ENCODE measurements around the gene CCDC61. TPM values are rescaled to one million over a fixed set of nuclear protein-coding genes. Genes with fewer than 3 reads are reported as not detected.

Gene CCDC61
- total RNA-seq, 1 experiment from 2014 or later: 31.0 TPM

GRCh38 chr19:45975306-45976070, 19.8 kb upstream of the CCDC61 start:
- BruUV-seq (replicated peaks): no TSS peak
- no peak for DNase-seq
- Mint-ChIP-seq H3K4me1 (ENCODE audit: low read depth, unreplicated experiment) (peaks cover 15% of the 10 kb centered on the region), H3K27me3 (ENCODE audit: unreplicated experiment) (peaks cover 92% of the 10 kb centered on the region), H3K9me3 (ENCODE audit: low read depth, unreplicated experiment) (no peaks in the 10 kb centered on the region), H3K4me3 (ENCODE audit: low read depth, unreplicated experiment) (no peak overlapping the region), H3K36me3 (ENCODE audit: insufficient read depth, unreplicated experiment) (no peaks in the 10 kb centered on the region), H3K27ac (ENCODE audit: unreplicated experiment) (no peak overlapping the region)
- intact Hi-C loops (cut with micrococcal nuclease; ENCODE audit: unreplicated experiment): no loop called here
- CTCF ChIA-PET: interaction anchor here (0.6 to 1.2 kb wide), 3 partner anchors 12 to 206 kb away, joined by 3 to 4 read pairs (median 4); partner anchors contain the start of gene SIX5
- TF ChIP-seq CTCF (IDR thresholded peaks at IDR 0.05; ENCODE audit: unreplicated experiment): no peak

DNA sequence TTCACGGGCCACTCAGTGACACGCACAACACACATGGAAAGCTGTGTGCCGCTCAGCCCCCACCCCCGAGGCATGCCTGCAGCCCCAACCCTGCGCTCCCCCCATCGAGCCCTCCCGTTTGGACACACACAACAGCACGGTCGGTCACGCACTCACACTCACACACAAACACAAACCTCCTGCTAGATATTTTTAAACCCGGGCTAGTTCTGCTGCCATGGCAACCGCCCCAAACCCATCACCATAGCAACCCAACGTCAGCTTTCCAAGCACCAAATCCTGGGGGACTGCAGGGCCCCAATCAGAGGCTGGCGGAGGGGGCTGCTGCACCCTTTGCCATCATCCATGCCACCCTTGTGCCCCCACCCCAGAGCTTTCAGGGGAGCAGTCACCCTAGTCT, 19.1 kb upstream of the CCDC61 start:
- CTCF ChIA-PET: no interaction called here
- Mint-ChIP-seq H3K27me3 (ENCODE audit: unreplicated experiment) (peaks cover 92% of the 10 kb centered on the region), H3K4me1 (ENCODE audit: low read depth, unreplicated experiment) (peaks cover 15% of the 10 kb centered on the region), H3K9me3 (ENCODE audit: low read depth, unreplicated experiment) (no peaks in the 10 kb centered on the region), H3K36me3 (ENCODE audit: insufficient read depth, unreplicated experiment) (no peaks in the 10 kb centered on the region), H3K4me3 (ENCODE audit: low read depth, unreplicated experiment) (no peak overlapping the region), H3K27ac (ENCODE audit: unreplicated experiment) (no peak overlapping the region)
- TF ChIP-seq CTCF (IDR thresholded peaks at IDR 0.05; ENCODE audit: unreplicated experiment): no peak
- no peak for DNase-seq
- BruUV-seq (replicated peaks): no TSS peak
- intact Hi-C loops (cut with micrococcal nuclease; ENCODE audit: unreplicated experiment): no loop called here

GRCh38 chr19:45978156-45978555, 17.1 kb upstream of the CCDC61 start:
- CTCF ChIA-PET: interaction anchor here (0.8 to 1.1 kb wide), 2 partner anchors 9 to 1137 kb away, joined by 4 to 7 read pairs; no protein-coding TSS in a partner anchor
- Mint-ChIP-seq H3K27me3 (ENCODE audit: unreplicated experiment) (peaks cover 92% of the 10 kb centered on the region), H3K9me3 (ENCODE audit: low read depth, unreplicated experiment) (no peaks in the 10 kb centered on the region)

DNA sequence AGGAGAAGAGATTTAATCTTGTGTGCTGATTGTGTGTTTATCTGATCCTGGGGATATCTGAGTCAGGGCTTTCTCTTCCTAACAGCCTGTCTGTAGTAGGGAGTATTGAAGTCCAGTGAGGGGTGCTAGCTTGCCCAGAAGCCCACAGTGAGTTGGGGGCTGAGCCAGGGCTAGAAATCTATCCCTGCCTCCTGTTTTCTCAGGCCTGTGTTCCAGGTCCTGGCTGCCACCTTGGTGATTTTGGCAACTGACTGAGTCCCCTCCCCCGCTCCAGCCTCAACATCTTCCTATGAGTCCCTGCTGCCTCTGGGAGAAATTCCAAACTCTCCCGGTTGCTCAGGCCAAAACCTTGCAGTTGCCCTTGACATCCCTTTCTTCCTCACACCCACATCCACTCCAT, 13.9 kb upstream of the CCDC61 start:
- Mint-ChIP-seq H3K9me3 (ENCODE audit: low read depth, unreplicated experiment) (no peaks in the 10 kb centered on the region), H3K4me3 (ENCODE audit: low read depth, unreplicated experiment) (no peak overlapping the region), H3K27me3 (ENCODE audit: unreplicated experiment) (peaks cover 88% of the 10 kb centered on the region), H3K4me1 (ENCODE audit: low read depth, unreplicated experiment) (no peaks in the 10 kb centered on the region), H3K36me3 (ENCODE audit: insufficient read depth, unreplicated experiment) (no peaks in the 10 kb centered on the region), H3K27ac (ENCODE audit: unreplicated experiment) (no peak overlapping the region)
- TF ChIP-seq CTCF (IDR thresholded peaks at IDR 0.05; ENCODE audit: unreplicated experiment): no peak
- no peak for DNase-seq
- no TSS peak for BruUV-seq (replicated peaks)
- CTCF ChIA-PET: no interaction called here
- intact Hi-C loops (cut with micrococcal nuclease; ENCODE audit: unreplicated experiment): no loop called here

More at GRCh38 chr19:45978156-45978555, 17.1 kb upstream of the CCDC61 start:
- DNase-seq: no peak
- no peaks in the 10 kb centered on the region for H3K4me1 Mint-ChIP-seq (ENCODE audit: low read depth, unreplicated experiment)
- intact Hi-C loops (cut with micrococcal nuclease; ENCODE audit: unreplicated experiment): no loop called here
- no TSS peak for BruUV-seq (replicated peaks)
- no peaks in the 10 kb centered on the region for H3K36me3 Mint-ChIP-seq (ENCODE audit: insufficient read depth, unreplicated experiment)
- H3K27ac Mint-ChIP-seq (ENCODE audit: unreplicated experiment): no peak overlapping the region
- TF ChIP-seq CTCF (IDR thresholded peaks at IDR 0.05; ENCODE audit: unreplicated experiment): no peak
- H3K4me3 Mint-ChIP-seq (ENCODE audit: low read depth, unreplicated experiment): no peak overlapping the region

All from Calu3 (cell line).